OCI-LY7 (cell line): ENCODE measurements around the gene ANKS1B. TPM values are rescaled to one million over a fixed set of nuclear protein-coding genes. Genes with fewer than 3 reads are reported as not detected.

Experiments used
- BruUV-seq: library from RNA; stranded (reverse); fragments of 400-500 nt; replicated peaks from 2 replicates; lab custom pipeline; 2021; lab: Mats Ljungman, UMichigan
- CTCF ChIA-PET: fragments of 300-600 bp; sonication (Branson Sonifier 250); formaldehyde crosslinking; loops from one replicate; lab custom pipeline; 2022; ENCODE audit warnings: antibody characterized with exemption; ENCODE audit not compliant: unreplicated experiment; lab: Charles Lee
- POLR2A ChIA-PET: fragments of 300-600 bp; sonication (Branson Sonifier 250); formaldehyde crosslinking; loops from one replicate; lab custom pipeline; 2022; ENCODE audit warnings: antibody characterized with exemption; lab: Charles Lee
- DNase-seq: peaks from one replicate; pipeline ENCODE4 v3.0.0-alpha.2; 2015; ENCODE audit warnings: low spot score
- H2AFZ ChIP-seq: fragments of 200-600 bp; sonication (generic), shearing (Covaris generic); 2 replicates; pipeline ENCODE4 v1.6.1; 2014; ENCODE audit warnings: mild to moderate bottlenecking, antibody characterized with exemption, low read length, moderate library complexity
- H3K27ac ChIP-seq: fragments of 200-600 bp; sonication (generic); 2 replicates; pipeline ENCODE4 v1.5.1; 2014; ENCODE audit warnings: mixed run types, low read depth, mild to moderate bottlenecking, moderate library complexity, low read length, inconsistent platforms; ENCODE audit not compliant: poor library complexity, severe bottlenecking
- H3K36me3 ChIP-seq: fragments of 200-600 bp; sonication (generic); 2 replicates; pipeline ENCODE4 v1.6.1; 2014; ENCODE audit warnings: mild to moderate bottlenecking, antibody characterized with exemption, low read length, moderate library complexity, mixed read lengths; ENCODE audit not compliant: insufficient read depth
- H3K4me1 ChIP-seq: fragments of 200-600 bp; sonication (generic); 2 replicates; pipeline ENCODE4 v1.5.1; 2014; ENCODE audit warnings: mild to moderate bottlenecking, low read length; ENCODE audit not compliant: insufficient read depth, poor library complexity, severe bottlenecking
- H3K4me2 ChIP-seq: fragments of 200-600 bp; sonication (generic); 2 replicates; pipeline ENCODE4 v1.6.1; 2014; ENCODE audit warnings: mild to moderate bottlenecking, low read length
- H3K4me3 ChIP-seq: fragments of 200-600 bp; sonication (generic); 2 replicates; pipeline ENCODE4 v1.5.1; 2014; ENCODE audit warnings: mild to moderate bottlenecking, low read depth, low read length; ENCODE audit not compliant: poor library complexity, severe bottlenecking
- H3K79me2 ChIP-seq: fragments of 200-600 bp; sonication (generic); 2 replicates; pipeline ENCODE4 v1.6.1; 2016; ENCODE audit warnings: low read depth, mild to moderate bottlenecking, low read length, moderate library complexity, mixed read lengths; ENCODE audit not compliant: insufficient read depth
- H3K9me2 ChIP-seq: fragments of 200-600 bp; sonication (generic); 2 replicates; pipeline ENCODE4 v1.6.1; 2016; ENCODE audit warnings: mild to moderate bottlenecking, low read length, mixed read lengths; ENCODE audit not compliant: insufficient read depth
- H3K9me3 ChIP-seq: fragments of 200-600 bp; sonication (generic); 2 replicates; pipeline ENCODE4 v1.6.1; 2014; ENCODE audit warnings: mild to moderate bottlenecking, mixed run types, low read length, mixed read lengths
- H4K20me1 ChIP-seq: fragments of 200-600 bp; sonication (generic); 2 replicates; pipeline ENCODE4 v1.6.1; 2014; ENCODE audit warnings: mild to moderate bottlenecking, antibody characterized with exemption, low read length, moderate library complexity, mixed read lengths; ENCODE audit not compliant: insufficient read depth
- EZH2phosphoT487 ChIP-seq: fragments of 200-600 bp; sonication (generic); IDR thresholded peaks from 2 replicates; pipeline ENCODE4 v1.6.1; 2018; ENCODE audit warnings: low read depth, borderline replicate concordance, mild to moderate bottlenecking, mixed run types, antibody characterized with exemption, low read length, moderate library complexity, mixed read lengths
- intact Hi-C: fragments of 100-400 bp; cut with micrococcal nuclease; formaldehyde crosslinking; loops from one replicate; pipeline ENCODE4 v1.10.0; 2022; ENCODE audit not compliant: unreplicated experiment
- total RNA-seq, 2 experiments: library from RNA; depleted of rRNA in 1 of 2; stranded (reverse); fragments of >200 nt in 1 of 2; shearing (Covaris generic) in 1 of 2; gene quantifications; 2 replicates each; pipeline ENCODE4 v1.2.3, GENCODE V29; 2014 to 2022
- TF ChIP-seq, protein P1 (sequence below): fragments of 200-600 bp; sonication (generic); conservative IDR thresholded peaks from 2 replicates; pipeline ENCODE4 v1.5.1; 2014; ENCODE audit warnings: mild to moderate bottlenecking, antibody characterized with exemption, low read length, moderate library complexity, mixed read lengths

The ANKS1B gene
- total RNA-seq, 2 experiments from 2014 or later = 2.9 to 6.0 TPM

DNA sequence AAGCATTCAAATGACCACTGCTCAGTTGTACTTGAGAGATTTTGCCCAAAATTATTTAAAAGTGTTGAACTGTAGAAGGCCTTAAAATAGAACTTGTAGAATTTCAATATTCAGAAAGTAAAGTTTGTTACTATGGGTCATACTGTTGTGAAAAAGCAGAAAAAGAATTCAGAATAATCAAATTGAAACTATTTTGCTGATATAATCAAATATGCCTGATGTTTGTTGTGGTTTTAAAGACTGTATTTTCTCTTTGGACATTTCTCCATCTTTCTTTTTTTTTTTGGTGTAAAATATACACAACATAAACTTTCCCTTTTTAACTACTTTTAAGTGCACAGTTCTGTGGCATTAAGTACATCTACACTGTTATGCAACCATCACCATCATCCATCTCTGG is 964.9 kb downstream of the ANKS1B start:
- H3K9me3 ChIP-seq = 0 out of 2 replicates have a peak, but pooled peaks cover 9% of the 10 kb centered on the region
- H3K9me2 ChIP-seq = no peaks in the 10 kb centered on the region
- no peaks in the 10 kb centered on the region for H4K20me1 ChIP-seq
- no peaks in the 10 kb centered on the region for H3K4me1 ChIP-seq
- no peak overlapping the region for H3K27ac ChIP-seq
- no peak overlapping the region for H3K4me3 ChIP-seq
- DNase-seq = no peak
- POLR2A ChIA-PET = interaction anchor here (0.6 to 1.0 kb wide), 3 partner anchors 9 to 1517 kb away, joined by 3 read pairs; no protein-coding TSS in a partner anchor
- H3K4me2 ChIP-seq = no peak overlapping the region
- H2AFZ ChIP-seq = no peak overlapping the region
- intact Hi-C loops = no loop called here
- H3K79me2 ChIP-seq = no peaks in the 10 kb centered on the region
- no peaks in the 10 kb centered on the region for H3K36me3 ChIP-seq
- TF ChIP-seq EZH2phosphoT487 = no peak
- TF ChIP-seq, protein P1, sequence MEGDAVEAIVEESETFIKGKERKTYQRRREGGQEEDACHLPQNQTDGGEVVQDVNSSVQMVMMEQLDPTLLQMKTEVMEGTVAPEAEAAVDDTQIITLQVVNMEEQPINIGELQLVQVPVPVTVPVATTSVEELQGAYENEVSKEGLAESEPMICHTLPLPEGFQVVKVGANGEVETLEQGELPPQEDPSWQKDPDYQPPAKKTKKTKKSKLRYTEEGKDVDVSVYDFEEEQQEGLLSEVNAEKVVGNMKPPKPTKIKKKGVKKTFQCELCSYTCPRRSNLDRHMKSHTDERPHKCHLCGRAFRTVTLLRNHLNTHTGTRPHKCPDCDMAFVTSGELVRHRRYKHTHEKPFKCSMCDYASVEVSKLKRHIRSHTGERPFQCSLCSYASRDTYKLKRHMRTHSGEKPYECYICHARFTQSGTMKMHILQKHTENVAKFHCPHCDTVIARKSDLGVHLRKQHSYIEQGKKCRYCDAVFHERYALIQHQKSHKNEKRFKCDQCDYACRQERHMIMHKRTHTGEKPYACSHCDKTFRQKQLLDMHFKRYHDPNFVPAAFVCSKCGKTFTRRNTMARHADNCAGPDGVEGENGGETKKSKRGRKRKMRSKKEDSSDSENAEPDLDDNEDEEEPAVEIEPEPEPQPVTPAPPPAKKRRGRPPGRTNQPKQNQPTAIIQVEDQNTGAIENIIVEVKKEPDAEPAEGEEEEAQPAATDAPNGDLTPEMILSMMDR = no peak
- CTCF ChIA-PET = no interaction called here
- no TSS peak for BruUV-seq

DNA sequence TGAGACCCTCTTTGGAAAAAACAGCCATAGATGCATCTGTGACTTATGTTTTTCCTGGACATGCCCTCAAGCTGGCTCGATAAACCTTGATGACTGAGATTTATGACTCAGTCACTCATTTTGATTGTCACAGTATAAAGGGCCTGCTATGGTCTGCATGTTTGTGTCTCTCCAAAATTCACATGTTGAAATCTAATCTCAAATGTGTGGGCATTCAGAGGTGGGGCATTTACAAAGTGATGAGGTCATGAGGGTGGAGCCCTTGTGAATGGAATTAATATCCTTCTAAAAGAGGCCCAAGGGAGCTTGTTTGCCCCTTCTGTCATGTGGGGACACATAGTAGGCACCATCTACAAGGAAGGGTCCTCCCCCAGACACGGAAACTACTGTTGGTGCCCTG is 966.8 kb downstream of the ANKS1B start:
- Histone ChIP-seq H3K9me2 (no peaks in the 10 kb centered on the region), H2AFZ (no peak overlapping the region), H3K36me3 (no peaks in the 10 kb centered on the region), H3K9me3 (0 out of 2 replicates have a peak, but pooled peaks cover 9% of the 10 kb centered on the region), H3K4me1 (no peaks in the 10 kb centered on the region), H3K4me2 (no peak overlapping the region), H3K79me2 (no peaks in the 10 kb centered on the region), H4K20me1 (no peaks in the 10 kb centered on the region), H3K27ac (no peak overlapping the region), H3K4me3 (no peak overlapping the region)
- TF ChIP-seq, protein P1 = no peak
- no peak for TF ChIP-seq EZH2phosphoT487
- no TSS peak for BruUV-seq
- CTCF ChIA-PET = no interaction called here
- DNase-seq = no peak
- intact Hi-C loops = no loop called here
- POLR2A ChIA-PET = no interaction called here

DNA sequence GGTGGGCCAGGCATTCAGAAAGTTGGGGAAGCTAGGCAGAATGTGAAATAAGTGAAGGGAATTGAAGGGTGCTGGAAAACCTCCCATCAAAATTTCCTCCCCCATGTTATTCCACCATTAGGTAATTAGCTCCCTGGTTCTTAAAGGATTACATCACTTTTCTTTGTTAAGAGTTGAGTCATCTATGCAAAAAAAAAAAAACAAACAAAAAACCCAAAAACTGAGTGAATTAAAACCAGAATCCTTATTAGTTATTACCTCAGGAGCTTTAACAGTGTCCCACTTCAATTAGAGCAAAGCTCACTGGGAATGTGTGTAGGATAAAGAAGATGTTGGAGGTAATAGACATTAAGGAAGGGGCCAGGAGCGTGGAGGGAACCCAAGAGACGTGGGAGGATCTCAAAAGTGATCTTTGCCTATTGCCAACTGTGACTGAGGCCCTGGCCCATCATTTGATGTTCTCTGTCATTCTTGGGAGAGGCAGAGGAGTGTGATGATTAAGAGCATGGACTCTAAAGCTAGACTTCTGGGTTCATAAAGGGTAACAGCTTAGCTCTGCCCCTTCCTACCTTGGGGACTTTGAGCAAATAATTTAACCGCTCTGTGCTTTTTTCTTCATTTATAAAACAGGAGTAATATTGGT is 975.0 kb downstream of the ANKS1B start:
- ChIA-PET CTCF (no interaction called here), POLR2A (interaction anchor here (0.5 to 0.7 kb wide), 3 partner anchors 17 to 519 kb away, joined by 3 read pairs; no protein-coding TSS in a partner anchor)
- Histone ChIP-seq H3K4me3 (no peak overlapping the region), H3K36me3 (no peaks in the 10 kb centered on the region), H2AFZ (no peak overlapping the region), H3K79me2 (no peaks in the 10 kb centered on the region), H4K20me1 (no peaks in the 10 kb centered on the region), H3K4me2 (no peak overlapping the region), H3K4me1 (no peaks in the 10 kb centered on the region), H3K9me3 (no peaks in the 10 kb centered on the region), H3K27ac (no peak overlapping the region), H3K9me2 (no peaks in the 10 kb centered on the region; the same call in 1 of the 2 replicates)
- no peak for DNase-seq
- BruUV-seq = no TSS peak
- TF ChIP-seq EZH2phosphoT487 = no peak
- TF ChIP-seq, protein P1 = no peak
- intact Hi-C loops = no loop called here
